Panc1 (cell line): ENCODE measurements around the gene PPM1H.

ENCODE experiments used
- CTCF ChIP-seq: fragments of 450-650 bp; IDR thresholded peaks from 2 replicates; pipeline ENCODE4 v1.5.1; 2017; ENCODE audit warnings: mild to moderate bottlenecking
- POLR2AphosphoS5 ChIP-seq: IDR thresholded peaks from 2 replicates; pipeline ENCODE4 v1.6.1; 2012; ENCODE audit warnings: mild to moderate bottlenecking, low read depth, low read length, moderate library complexity
- SIN3A ChIP-seq: IDR thresholded peaks from 2 replicates; pipeline ENCODE4 v1.6.1; 2012; ENCODE audit warnings: low read depth, mild to moderate bottlenecking, low read length, moderate library complexity, borderline replicate concordance; ENCODE audit not compliant: insufficient read depth
- TCF7L2 ChIP-seq: IDR thresholded peaks from 2 replicates; pipeline ENCODE4 v1.6.1; 2011; ENCODE audit warnings: mild to moderate bottlenecking, low read depth, low read length, inconsistent platforms
- TF ChIP-seq, protein P1 (sequence below), 2 experiments: IDR thresholded peaks; 2 replicates each; pipeline ENCODE4 v1.6.1; 2011 to 2012; ENCODE audit warnings: low read depth in 2 of 2, control low read depth in 1 of 2, low read length in 1 of 2, mild to moderate bottlenecking in 1 of 2, moderate library complexity in 1 of 2; ENCODE audit not compliant: insufficient read depth in 1 of 2

DNA sequence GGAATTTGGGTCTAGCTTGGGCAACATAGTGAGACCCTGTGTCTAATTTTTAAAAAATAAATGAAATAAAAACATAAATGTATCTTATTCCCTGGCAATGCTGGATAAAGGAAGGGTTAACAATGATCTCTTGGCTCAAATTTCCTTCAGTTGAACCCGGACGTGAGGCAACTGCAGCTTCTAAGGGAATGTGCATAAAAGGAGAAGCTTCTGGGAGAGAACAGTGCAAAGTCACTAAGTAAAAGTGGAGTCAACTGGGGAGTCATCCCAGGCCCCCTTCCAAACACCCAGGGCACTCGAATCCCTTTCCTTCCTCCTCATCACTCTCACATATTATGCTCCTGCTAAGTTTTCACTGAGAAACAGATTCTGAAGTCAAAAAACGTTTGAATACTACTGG lies 147.3 kb downstream of the PPM1H start:
- TF ChIP-seq, protein P1, sequence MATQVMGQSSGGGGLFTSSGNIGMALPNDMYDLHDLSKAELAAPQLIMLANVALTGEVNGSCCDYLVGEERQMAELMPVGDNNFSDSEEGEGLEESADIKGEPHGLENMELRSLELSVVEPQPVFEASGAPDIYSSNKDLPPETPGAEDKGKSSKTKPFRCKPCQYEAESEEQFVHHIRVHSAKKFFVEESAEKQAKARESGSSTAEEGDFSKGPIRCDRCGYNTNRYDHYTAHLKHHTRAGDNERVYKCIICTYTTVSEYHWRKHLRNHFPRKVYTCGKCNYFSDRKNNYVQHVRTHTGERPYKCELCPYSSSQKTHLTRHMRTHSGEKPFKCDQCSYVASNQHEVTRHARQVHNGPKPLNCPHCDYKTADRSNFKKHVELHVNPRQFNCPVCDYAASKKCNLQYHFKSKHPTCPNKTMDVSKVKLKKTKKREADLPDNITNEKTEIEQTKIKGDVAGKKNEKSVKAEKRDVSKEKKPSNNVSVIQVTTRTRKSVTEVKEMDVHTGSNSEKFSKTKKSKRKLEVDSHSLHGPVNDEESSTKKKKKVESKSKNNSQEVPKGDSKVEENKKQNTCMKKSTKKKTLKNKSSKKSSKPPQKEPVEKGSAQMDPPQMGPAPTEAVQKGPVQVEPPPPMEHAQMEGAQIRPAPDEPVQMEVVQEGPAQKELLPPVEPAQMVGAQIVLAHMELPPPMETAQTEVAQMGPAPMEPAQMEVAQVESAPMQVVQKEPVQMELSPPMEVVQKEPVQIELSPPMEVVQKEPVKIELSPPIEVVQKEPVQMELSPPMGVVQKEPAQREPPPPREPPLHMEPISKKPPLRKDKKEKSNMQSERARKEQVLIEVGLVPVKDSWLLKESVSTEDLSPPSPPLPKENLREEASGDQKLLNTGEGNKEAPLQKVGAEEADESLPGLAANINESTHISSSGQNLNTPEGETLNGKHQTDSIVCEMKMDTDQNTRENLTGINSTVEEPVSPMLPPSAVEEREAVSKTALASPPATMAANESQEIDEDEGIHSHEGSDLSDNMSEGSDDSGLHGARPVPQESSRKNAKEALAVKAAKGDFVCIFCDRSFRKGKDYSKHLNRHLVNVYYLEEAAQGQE (IDR thresholded peaks at IDR 0.05; ENCODE audit: insufficient read depth in 1 of 2, low read depth in 2 of 2, low read length in 1 of 2) = no peak
- TF ChIP-seq CTCF (no peak), POLR2AphosphoS5 (no peak), TCF7L2 (no peak), SIN3A (no peak)
